SW 1271 (cell line): ENCODE measurements around the gene GALK2.
"Not testable (repeated sequence)": the region's sequence is repeated elsewhere in the genome, so short reads cannot be mapped to it uniquely, and the experiment has no call there.

ENCODE experiments used
- DNase-seq, 2 experiments: peaks; one replicate each; lab custom pipeline; 2025; lab: John Stamatoyannopoulos, UW

GALK2 gene

DNA sequence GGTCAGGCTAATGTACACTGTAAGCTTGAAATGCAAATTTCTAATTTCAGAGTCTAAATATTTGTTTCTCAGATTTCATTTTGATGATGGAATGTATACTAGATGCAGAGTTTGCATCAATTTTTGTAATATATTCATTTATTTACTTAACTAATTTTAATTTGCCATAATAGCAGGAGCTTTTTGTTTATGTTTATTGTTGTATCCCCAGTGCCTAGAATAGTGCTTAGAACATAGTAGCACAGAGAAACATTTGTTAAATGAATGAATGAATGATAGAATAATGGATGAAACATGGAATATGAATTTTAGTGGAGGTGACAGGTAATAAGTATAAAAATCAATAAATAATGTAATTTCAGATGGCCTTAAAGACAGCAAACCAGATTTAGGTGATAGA lies 5.2 kb upstream of the GALK2 start:
- no peak for DNase-seq

- no peak for DNase-seq
Observed at GRCh38 chr15:49168016-49168415, 2.0 kb upstream of the GALK2 start.

DNA sequence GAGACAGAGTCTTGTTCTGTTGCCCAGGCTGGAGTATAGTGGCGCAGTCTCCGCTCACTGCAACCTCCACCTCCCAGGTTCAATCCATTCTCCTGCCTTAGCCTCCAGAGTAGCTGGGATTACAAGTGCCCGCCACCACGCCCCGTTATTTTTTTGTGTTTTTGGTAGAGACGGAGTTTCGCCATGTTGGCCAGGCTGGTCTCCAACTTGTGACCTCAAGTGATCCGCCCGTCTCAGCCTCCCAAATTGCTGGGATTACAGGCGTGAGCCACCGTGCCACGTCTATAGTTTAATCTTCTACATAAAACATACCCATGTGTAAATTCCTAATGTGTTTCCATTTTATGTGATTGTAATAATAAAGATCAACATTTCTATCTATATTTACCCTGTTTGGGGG lies 1.7 kb downstream of the GALK2 start:
- DNase-seq, result no peak

GRCh38 chr15:49174902-49175301 lies 4.9 kb downstream of the GALK2 start:
- DNase-seq, result no peak

GRCh38 chr15:49175582-49176397 lies 5.7 kb downstream of the GALK2 start:
- DNase-seq, result not testable (repeated sequence)

GRCh38 chr15:49178497-49178896 lies 8.4 kb downstream of the GALK2 start:
- no peak for DNase-seq

DNA sequence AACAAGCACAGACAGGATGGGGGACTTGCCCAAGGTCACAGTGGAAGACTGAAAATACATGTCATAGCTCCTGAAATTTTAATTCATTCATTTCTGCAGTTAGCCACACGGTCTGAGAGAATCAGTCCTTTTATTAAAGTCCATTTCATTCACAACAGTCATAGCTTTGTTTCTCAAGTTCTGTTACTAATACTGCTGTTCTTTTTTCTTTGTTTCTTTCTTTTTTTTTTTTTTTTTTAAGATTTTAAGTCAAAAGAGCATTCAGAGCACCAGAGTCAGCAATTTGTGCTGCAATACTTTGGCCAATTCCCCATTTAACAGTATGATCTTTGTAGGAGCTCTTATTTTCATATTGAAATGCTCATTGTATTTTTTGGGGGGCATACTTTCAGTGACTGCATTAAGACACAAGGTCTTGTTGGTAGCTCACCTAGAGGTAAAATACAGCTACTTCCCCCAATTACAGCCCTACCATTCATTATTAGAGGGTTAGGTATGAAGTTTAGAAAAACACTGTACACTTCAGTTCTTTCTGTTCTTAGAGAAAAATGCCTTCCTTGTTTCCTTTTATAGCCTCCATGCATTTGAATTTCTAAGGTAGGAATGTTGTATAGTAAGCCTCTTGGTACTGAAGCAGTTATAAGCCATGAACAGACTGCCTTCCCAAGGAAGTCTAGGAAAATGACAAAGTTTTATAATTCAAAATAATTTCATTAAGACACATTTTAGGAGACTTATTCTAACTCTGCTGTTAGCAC lies 9.6 kb downstream of the GALK2 start:
- DNase-seq, result no peak

- no peak for DNase-seq
Observed at GRCh38 chr15:49182128-49182527, 12.1 kb downstream of the GALK2 start.

DNA sequence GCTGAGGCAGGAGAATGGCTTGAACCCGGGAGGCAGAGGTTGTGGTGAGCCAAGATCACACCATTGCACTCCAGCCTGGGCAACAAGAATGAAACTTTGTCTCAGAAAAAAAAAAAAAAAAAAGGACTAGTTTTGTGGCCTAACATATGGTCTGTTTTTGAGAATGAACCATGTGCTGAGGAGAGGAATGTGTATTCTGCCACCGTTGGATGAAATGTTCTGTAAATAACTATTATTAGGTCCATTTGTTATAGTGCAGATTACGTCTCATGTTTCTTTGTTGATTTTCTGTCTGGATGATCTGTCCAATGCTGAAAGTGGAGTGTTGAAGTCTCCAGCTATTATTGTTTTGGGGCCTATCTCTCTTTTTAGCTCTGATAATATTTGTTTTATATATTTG lies 13.7 kb downstream of the GALK2 start:
- DNase-seq, result not testable (repeated sequence)

DNA sequence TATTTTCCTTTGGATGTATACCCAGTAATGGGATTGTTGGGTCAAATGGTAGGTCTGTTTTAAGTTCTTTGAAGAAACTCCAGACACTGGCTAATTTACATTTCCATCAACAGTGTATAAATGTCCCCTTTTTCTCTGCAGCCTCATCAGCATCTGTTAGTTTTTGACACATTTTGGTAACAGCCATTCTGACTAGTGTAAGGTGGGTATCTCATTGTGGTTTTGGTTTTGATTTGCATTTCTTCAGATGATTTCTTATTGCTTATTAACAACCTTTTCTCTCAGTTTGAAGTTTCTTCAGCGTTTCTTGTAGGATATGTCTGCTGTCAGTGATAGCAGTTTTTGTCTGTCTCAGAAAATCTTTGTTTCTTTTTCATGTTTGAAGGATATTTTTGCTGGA lies 15.4 kb downstream of the GALK2 start:
- DNase-seq, result no peak

GRCh38 chr15:49187549-49188245 lies 17.6 kb downstream of the GALK2 start:
- DNase-seq, result no peak

DNA sequence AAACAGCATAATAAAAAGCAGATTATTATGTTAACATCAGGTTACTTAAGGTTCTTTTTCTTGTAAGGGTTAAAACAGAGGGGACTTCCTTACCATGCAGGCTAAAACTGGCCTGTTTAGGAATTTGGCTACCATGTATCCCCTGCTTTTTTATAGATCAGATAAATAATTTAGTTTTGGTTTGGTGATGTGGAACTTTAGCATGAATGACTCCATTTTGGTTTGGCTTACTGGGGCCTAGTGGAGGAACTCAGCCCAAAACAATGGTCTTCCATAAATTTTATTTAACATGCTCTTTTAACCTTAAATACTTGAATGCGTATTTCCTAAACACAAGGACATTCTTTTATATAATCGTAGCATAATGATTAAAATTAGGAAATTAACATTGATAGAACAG lies 18.9 kb downstream of the GALK2 start:
- no peak for DNase-seq

GRCh38 chr15:49189631-49190030 lies 19.6 kb downstream of the GALK2 start:
- DNase-seq, result no peak

DNA sequence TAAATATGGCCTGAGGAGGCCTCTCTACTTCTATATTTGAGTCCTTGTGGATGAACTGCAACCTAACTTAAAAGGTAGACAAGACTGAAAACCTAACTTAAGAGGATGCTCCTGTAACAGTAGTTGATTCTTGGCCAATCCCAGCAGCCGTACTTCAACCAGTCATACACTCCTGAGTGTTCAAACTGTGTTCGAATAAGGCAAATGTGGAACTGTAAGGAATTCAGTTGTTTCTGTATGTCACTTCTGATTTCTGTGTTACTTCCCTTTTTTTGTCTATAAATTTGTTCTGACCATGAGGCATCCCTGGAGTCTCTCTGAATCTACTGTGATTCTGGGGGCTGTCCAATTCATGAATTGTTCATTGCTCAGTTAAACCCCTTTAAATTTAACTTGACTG lies 20.5 kb downstream of the GALK2 start:
- no peak for DNase-seq

DNA sequence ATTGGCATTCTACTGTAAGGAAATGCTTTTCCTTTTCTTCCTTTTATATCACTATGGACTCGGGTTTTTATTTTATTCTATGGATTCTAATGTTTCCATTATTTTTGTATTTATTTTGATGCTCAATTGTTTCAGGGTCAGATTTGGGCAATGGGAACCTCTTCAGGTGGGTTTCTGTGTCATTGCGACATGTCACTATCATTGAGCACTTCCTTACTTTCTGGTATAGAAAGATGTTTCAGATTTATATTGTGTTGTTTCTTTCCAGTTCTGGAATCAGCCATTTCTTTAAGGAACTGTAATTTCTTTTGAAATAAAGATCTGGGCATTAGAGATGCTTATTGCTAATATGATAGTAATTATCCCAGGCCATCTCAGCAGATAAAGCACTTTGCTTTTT lies 21.8 kb downstream of the GALK2 start:
- no peak for DNase-seq

GRCh38 chr15:49196856-49197255 lies 26.8 kb downstream of the GALK2 start:
- no peak for DNase-seq

GRCh38 chr15:49199666-49200065 lies 29.6 kb downstream of the GALK2 start:
- DNase-seq, result no peak

DNA sequence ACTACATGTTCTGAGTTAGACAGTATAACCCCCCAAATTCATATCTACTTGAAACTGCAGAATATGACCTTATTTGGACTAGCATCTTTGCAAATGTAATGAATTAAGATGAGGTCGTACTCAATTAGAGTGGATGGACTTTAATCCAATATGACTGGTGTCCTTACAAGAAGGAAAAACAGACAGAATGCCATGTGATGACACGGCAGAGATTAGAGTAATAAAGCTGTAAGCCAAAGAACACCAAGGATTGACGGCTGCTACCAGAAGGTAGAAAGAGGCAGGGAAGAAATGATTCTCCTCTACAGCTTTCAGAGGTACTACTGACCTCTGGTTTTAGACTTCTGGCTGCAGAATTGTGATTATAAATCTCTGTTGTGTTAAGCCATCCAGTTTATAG lies 30.3 kb downstream of the GALK2 start:
- no peak for DNase-seq

DNA sequence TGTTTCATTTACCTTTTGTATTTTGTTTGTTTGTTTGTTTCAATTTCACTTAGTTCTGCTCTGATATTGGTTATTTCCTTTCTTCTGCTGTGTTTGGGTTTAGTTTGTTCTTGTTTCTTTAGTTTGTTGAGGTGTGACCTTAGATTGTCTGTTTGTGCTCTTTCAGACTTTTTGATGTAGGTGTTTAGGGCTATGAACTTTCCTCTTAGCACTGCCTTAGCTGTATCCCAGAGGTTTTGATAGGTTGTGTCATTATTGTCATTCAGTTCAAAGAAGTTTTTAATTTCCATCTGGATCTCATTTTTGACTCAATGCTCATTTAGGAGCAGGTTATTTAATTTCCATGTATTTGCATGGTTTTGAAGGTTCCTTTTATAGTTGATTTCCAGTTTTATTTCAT lies 38.1 kb downstream of the GALK2 start:
- DNase-seq, result not testable (repeated sequence)

DNA sequence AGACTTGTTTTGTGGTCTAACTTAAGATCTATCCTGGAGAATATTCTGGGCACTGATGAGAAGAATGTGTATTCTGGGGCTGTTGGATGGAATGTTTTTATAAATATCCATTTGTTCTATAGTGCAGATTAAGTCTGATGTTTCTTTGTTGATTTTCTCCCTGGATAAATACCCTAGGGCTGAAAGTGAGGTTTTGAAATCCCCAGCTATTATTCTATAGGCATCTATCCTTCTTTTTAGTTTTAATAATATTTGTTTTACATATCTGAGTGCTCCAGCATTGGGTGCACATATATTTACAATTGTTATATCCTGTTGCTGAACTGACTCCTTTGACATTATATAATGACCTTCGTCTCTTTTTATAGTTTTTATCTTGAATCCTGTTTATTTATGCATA lies 42.9 kb downstream of the GALK2 start:
- no peak for DNase-seq

DNA sequence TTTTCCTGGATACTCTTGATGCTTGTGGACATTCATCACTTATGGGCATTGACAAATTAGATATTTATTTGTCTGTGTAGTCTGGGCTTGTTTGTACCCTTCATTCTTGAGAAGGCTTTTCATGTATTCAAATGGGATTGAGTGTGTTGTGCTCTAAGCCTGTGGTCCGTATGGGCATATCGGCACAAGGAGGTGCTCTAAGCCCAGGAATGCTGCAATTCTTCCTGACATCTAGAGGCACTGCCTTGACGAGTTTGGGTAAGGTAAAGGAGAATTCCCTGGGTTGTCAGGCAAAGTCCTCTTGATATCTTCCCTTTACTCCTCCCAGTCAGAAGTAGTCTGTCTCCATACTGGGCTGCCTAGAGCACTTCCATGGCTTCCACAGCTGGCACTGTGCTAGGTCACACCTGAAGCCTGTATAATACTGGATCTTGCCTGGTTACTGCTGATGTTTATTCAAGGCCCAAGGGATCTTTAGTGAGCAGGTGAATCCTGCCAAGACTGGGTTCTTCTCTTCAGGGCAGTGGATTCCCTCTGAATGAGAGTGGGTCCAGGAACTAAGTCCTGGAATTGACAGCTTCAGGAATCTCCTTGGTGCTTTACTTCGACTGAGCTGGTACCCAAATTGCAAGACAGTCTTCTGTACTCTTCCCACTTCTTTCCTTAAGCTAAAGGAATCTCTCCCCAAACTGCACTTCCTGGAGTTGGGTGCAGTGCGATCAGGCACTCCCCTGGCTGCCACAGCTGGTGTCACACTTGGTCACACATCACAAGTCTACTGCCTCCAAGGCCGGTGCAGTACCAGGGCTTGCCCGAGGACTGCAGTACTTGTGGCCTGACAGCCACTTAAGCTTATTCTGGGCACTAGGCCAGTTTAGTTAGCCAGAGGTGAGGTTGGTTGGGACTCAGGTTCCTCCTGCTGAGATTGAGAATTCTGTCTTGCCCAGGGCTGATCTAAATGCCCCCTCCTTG lies 46.0 kb downstream of the GALK2 start:
- DNase-seq, result no peak
